A549 (cell line): ENCODE measurements around the gene RABGAP1. TPM values are rescaled to one million over a fixed set of nuclear protein-coding genes. Genes with fewer than 3 reads are reported as not detected.

Source experiments
- ATAC-seq, 2 experiments: fragments of 200-7000 bp in 1 of 2; fragments of >200 bp in 1 of 2; cut with Nextera tagmentation in 1 of 2; cut with Tn5 transposase in 1 of 2; 3 replicates each; pipeline versions ENCODE4 v1.8.0 to v1.9.1; 2018 to 2020; ENCODE audit warnings: mild to moderate bottlenecking in 1 of 2, moderate library complexity in 1 of 2
- CTCF ChIA-PET: fragments of 300-600 bp; sonication (Branson Sonifier 250); formaldehyde crosslinking; extraction: SDS; loops from one replicate; lab custom pipeline; 2021; ENCODE audit warnings: antibody characterized with exemption, inconsistent platforms; lab: Yijun Ruan, JAX
- POLR2A ChIA-PET: fragments of 350-600 bp; formaldehyde crosslinking; extraction: SDS; loops from one replicate; lab custom pipeline; 2021; ENCODE audit warnings: antibody characterized with exemption, inconsistent platforms; lab: Yijun Ruan, JAX
- DNase-seq, 2 experiments: peaks; one replicate each; pipeline versions ENCODE4 v3.0.0 to v3.0.0-alpha.2; 2011 to 2016; ENCODE audit warnings: low read depth in 1 of 2, low spot score in 1 of 2
- FAIRE-seq: peaks from 2 replicates; lab custom pipeline; 2011; peaks lifted over from hg19 to GRCh38; lab: Jason Lieb, UNC
- H3K27ac ChIP-seq, 2 experiments: fragments of >200 bp; sonication (Bioruptor Twin); formaldehyde crosslinking; 3 replicates each; pipeline ENCODE4 v1.5.1; 2016 to 2017
- H3K4me1 ChIP-seq: fragments of >200 bp; sonication (Bioruptor Twin); formaldehyde crosslinking; 3 replicates; pipeline ENCODE4 v1.6.1; 2016
- H3K4me2 ChIP-seq: fragments of >200 bp; sonication (Bioruptor Twin); formaldehyde crosslinking; 3 replicates; pipeline ENCODE4 v1.6.1; 2016
- H3K4me3 ChIP-seq: fragments of >200 bp; sonication (Bioruptor Twin); formaldehyde crosslinking; 3 replicates; pipeline ENCODE4 v1.5.1; 2016
- H3K9me3 ChIP-seq: fragments of >200 bp; sonication (Bioruptor Twin); formaldehyde crosslinking; 3 replicates; pipeline ENCODE4 v1.6.1; 2016
- BHLHE40 ChIP-seq: IDR thresholded peaks from 2 replicates; pipeline ENCODE4 v1.6.1; 2012; ENCODE audit warnings: low read depth, low read length, inconsistent platforms
- CBX2 ChIP-seq: fragments of 200-600 bp; sonication (generic); IDR thresholded peaks from 2 replicates; pipeline ENCODE4 v1.6.1; 2016; ENCODE audit warnings: low read depth, mild to moderate bottlenecking, borderline replicate concordance
- CBX8 ChIP-seq: fragments of 200-600 bp; sonication (generic); IDR thresholded peaks from 2 replicates; pipeline ENCODE4 v1.6.1; 2016
- CEBPB ChIP-seq, 2 experiments: fragments of >200 bp in 1 of 2; sonication (Bioruptor Twin) in 1 of 2; formaldehyde crosslinking in 1 of 2; IDR thresholded peaks; 2 replicates each; pipeline ENCODE4 v1.6.1; 2012 to 2016
- EHMT2 ChIP-seq: fragments of 200-600 bp; sonication (generic); IDR thresholded peaks from 2 replicates; pipeline ENCODE4 v1.6.1; 2016; ENCODE audit warnings: antibody characterized with exemption, low read depth, mild to moderate bottlenecking, moderate library complexity
- ESRRA ChIP-seq: fragments of 150-350 bp; IDR thresholded peaks from 2 replicates; pipeline ENCODE4 v1.6.1; 2014; ENCODE audit warnings: mild to moderate bottlenecking, low read length, borderline replicate concordance
- FOSB ChIP-seq: fragments of 250-450 bp; sonication (Bioruptor Pico); IDR thresholded peaks from 2 replicates; pipeline ENCODE4 v1.5.0; 2020; ENCODE audit warnings: mild to moderate bottlenecking, moderate library complexity
- FOXS1 ChIP-seq: fragments of 250-450 bp; sonication (Bioruptor Pico); IDR thresholded peaks from 2 replicates; pipeline ENCODE4 v1.5.0; 2020; ENCODE audit warnings: mild to moderate bottlenecking, moderate library complexity
- HDAC2 ChIP-seq: fragments of 200-600 bp; sonication (generic); IDR thresholded peaks from 2 replicates; pipeline ENCODE4 v1.6.1; 2016
- HOXB5 ChIP-seq: fragments of 250-450 bp; sonication (Bioruptor Pico); IDR thresholded peaks from 2 replicates; pipeline ENCODE4 v1.5.0; 2020; ENCODE audit warnings: mild to moderate bottlenecking, moderate library complexity
- JUN ChIP-seq, 2 experiments: fragments of >200 bp; sonication (Bioruptor Twin); formaldehyde crosslinking; IDR thresholded peaks; 2 replicates in 1 of 2; 3 replicates in 1 of 2; pipeline ENCODE4 v1.6.1; 2016 to 2017
- KDM1A ChIP-seq: fragments of 200-600 bp; sonication (generic); IDR thresholded peaks from 2 replicates; pipeline ENCODE4 v1.6.1; 2016; ENCODE audit warnings: low read depth, mild to moderate bottlenecking
- MAZ ChIP-seq: fragments of 150-350 bp; IDR thresholded peaks from 2 replicates; pipeline ENCODE4 v1.6.1; 2014; ENCODE audit warnings: antibody characterized with exemption, low read depth, low read length, borderline replicate concordance
- MYC ChIP-seq: IDR thresholded peaks from 2 replicates; pipeline ENCODE4 v1.6.1; 2012; ENCODE audit warnings: mild to moderate bottlenecking, inconsistent platforms, low read length, improper control_type of control experiment, borderline replicate concordance
- NFE2L2 ChIP-seq: fragments of 150-350 bp; conservative IDR thresholded peaks from 2 replicates; pipeline ENCODE4 v1.6.1; 2014; ENCODE audit warnings: low read length
- NR3C1 ChIP-seq: fragments of >200 bp; sonication (Bioruptor Twin); formaldehyde crosslinking; IDR thresholded peaks from 3 replicates; pipeline ENCODE4 v1.6.1; 2017
- POLR2A ChIP-seq: IDR thresholded peaks from 2 replicates; pipeline ENCODE4 v1.6.1; 2012; ENCODE audit warnings: mild to moderate bottlenecking, low read length
- POLR2AphosphoS2 ChIP-seq: conservative IDR thresholded peaks from 2 replicates; pipeline ENCODE4 v1.6.1; 2012; ENCODE audit warnings: low read length, improper control_type of control experiment, inconsistent platforms
- RAD21 ChIP-seq, 2 experiments: fragments of >200 bp in 1 of 2; sonication (Bioruptor Twin) in 1 of 2; formaldehyde crosslinking in 1 of 2; IDR thresholded peaks in 1 of 2; conservative IDR thresholded peaks in 1 of 2; 2 replicates in 1 of 2; 3 replicates in 1 of 2; pipeline ENCODE4 v1.6.1; 2012 to 2018; ENCODE audit warnings: inconsistent platforms in 1 of 2
- RARB ChIP-seq: fragments of 250-450 bp; sonication (Bioruptor Pico); IDR thresholded peaks from 2 replicates; pipeline ENCODE4 v1.8.0; 2021; ENCODE audit warnings: mild to moderate bottlenecking, moderate library complexity
- REST ChIP-seq: fragments of 200-600 bp; sonication (generic); IDR thresholded peaks from 2 replicates; pipeline ENCODE4 v1.6.1; 2016; ENCODE audit warnings: antibody characterized with exemption, mild to moderate bottlenecking, moderate library complexity
- SREBF2 ChIP-seq: fragments of 450-650 bp; IDR thresholded peaks from 2 replicates; pipeline ENCODE4 v1.6.1; 2014; ENCODE audit warnings: mild to moderate bottlenecking, moderate library complexity
- TP53 ChIP-seq: fragments of 250-450 bp; sonication (Bioruptor Pico); IDR thresholded peaks from 2 replicates; pipeline ENCODE4 v1.5.0; 2021; ENCODE audit warnings: mild to moderate bottlenecking, moderate library complexity
- ZC3H11A ChIP-seq: fragments of 450-650 bp; IDR thresholded peaks from 2 replicates; pipeline ENCODE4 v1.6.1; 2014; ENCODE audit warnings: antibody characterized with exemption, mild to moderate bottlenecking
- ZFP36 ChIP-seq: fragments of 450-650 bp; IDR thresholded peaks from 2 replicates; pipeline ENCODE4 v1.6.1; 2014; ENCODE audit warnings: borderline replicate concordance; ENCODE audit not compliant: partially characterized antibody
- ZSCAN20 ChIP-seq: fragments of 250-450 bp; sonication (Bioruptor Pico); IDR thresholded peaks from 2 replicates; pipeline ENCODE4 v1.8.0; 2022; ENCODE audit warnings: mild to moderate bottlenecking, moderate library complexity
- WGBS: methylation state at CpG from one replicate; pipeline ENCODE4 v1.1.6; 2017; ENCODE audit errors: missing lambda C conversion rate; 5-methylcytosine and 5-hydroxymethylcytosine counted together
- polyA plus RNA-seq, 4 experiments: library from polyadenylated mRNA; depleted of rRNA in 3 of 4; stranded (reverse); fragments of >200 nt; fragmentation: RNase III in 1 of 4; extraction: RNeasy Plus Mini Kit Qiagen cat#74134 plus additional on column Dnase treatment in 1 of 4; gene quantifications; 2 replicates in 3 of 4; 3 replicates in 1 of 4; pipeline ENCODE4 v1.2.3, GENCODE V29; 2011 to 2017
- TF ChIP-seq, protein P1 (sequence below): fragments of >200 bp; sonication (Bioruptor Twin); formaldehyde crosslinking; IDR thresholded peaks from 2 replicates; pipeline ENCODE4 v1.6.1; 2016
- TF ChIP-seq, protein P2 (sequence below): fragments of 450-650 bp; IDR thresholded peaks from 2 replicates; pipeline ENCODE4 v1.6.1; 2014; ENCODE audit warnings: antibody characterized with exemption
- TF ChIP-seq, protein P3 (sequence below): IDR thresholded peaks from 2 replicates; pipeline ENCODE4 v1.6.1; 2012

The RABGAP1 gene
- polyA plus RNA-seq, 2 of the 4 experiments (the other 2 are of a cell fraction): 17.5 to 39.9 TPM

GRCh38 chr9:123121457-123121856 lies 180.6 kb downstream of the RABGAP1 start:
- TF ChIP-seq CBX8 (no peak), RARB (CRISPR knock-in tag) (no peak), CBX2 (no peak), FOXS1 (CRISPR knock-in tag) (no peak), POLR2AphosphoS2 (no peak), TP53 (CRISPR knock-in tag) (no peak), ESRRA (no peak), HDAC2 (no peak), MAZ (no peak), BHLHE40 (no peak), JUN (IDR thresholded peaks at IDR 0.05) (no peak), FOSB (CRISPR knock-in tag) (no peak), SREBF2 (no peak)
- TF ChIP-seq, protein P1, sequence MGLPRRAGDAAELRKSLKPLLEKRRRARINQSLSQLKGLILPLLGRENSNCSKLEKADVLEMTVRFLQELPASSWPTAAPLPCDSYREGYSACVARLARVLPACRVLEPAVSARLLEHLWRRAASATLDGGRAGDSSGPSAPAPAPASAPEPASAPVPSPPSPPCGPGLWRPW: no peak
- TF ChIP-seq, protein P2, sequence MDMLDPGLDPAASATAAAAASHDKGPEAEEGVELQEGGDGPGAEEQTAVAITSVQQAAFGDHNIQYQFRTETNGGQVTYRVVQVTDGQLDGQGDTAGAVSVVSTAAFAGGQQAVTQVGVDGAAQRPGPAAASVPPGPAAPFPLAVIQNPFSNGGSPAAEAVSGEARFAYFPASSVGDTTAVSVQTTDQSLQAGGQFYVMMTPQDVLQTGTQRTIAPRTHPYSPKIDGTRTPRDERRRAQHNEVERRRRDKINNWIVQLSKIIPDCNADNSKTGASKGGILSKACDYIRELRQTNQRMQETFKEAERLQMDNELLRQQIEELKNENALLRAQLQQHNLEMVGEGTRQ: no peak
- TF ChIP-seq, protein P3, sequence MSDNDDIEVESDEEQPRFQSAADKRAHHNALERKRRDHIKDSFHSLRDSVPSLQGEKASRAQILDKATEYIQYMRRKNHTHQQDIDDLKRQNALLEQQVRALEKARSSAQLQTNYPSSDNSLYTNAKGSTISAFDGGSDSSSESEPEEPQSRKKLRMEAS: no peak
- DNase-seq (no peak), FAIRE-seq (no peak), ATAC-seq (no peak)
- no peak overlapping the region for H3K27ac ChIP-seq
- no peaks in the 10 kb centered on the region for H3K9me3 ChIP-seq
- ChIA-PET POLR2A (no interaction called here), CTCF (interaction anchor here (0.6 to 1.2 kb wide), 5 partner anchors 31 to 339 kb away, joined by 3 to 7 read pairs (median 3); no protein-coding TSS in a partner anchor)
- WGBS: 52% methylated on average over 3 of the region's 3 CpGs
- peaks cover 6% of the 10 kb centered on the region; the same call in 1 of the 3 replicates for H3K4me1 ChIP-seq
- H3K4me2 ChIP-seq: no peak overlapping the region
- no peak overlapping the region for H3K4me3 ChIP-seq

GRCh38 chr9:123127512-123128075 lies 186.8 kb downstream of the RABGAP1 start:
- Histone ChIP-seq H3K4me1 (no peaks in the 10 kb centered on the region), H3K4me2 (no peak overlapping the region), H3K9me3 (no peaks in the 10 kb centered on the region), H3K27ac (no peak overlapping the region), H3K4me3 (no peak overlapping the region)
- ChIA-PET CTCF (interaction anchor here (0.6 kb wide), 1 partner anchor 171 kb away, joined by 3 read pairs; no protein-coding TSS in a partner anchor), POLR2A (no interaction called here)
- TF ChIP-seq FOXS1 (CRISPR knock-in tag) (no peak), HDAC2 (no peak), REST (no peak), CBX8 (no peak), RAD21 (conservative IDR thresholded peaks at IDR 0.05 in 1 of 2, IDR thresholded peaks at IDR 0.05 in 1 of 2) (no peak), BHLHE40 (no peak), MYC (no peak), ZC3H11A (no peak), NFE2L2 (no peak), POLR2A (no peak), KDM1A (no peak), CEBPB (IDR thresholded peaks at IDR 0.05) (no peak), EHMT2 (no peak), ZSCAN20 (CRISPR knock-in tag) (no peak), SREBF2 (no peak), ZFP36 (no peak), HOXB5 (no peak), NR3C1 (no peak)
- TF ChIP-seq, protein P1: no peak
- ATAC-seq (no peak), FAIRE-seq (no peak), DNase-seq (no peak)
- WGBS: 92% methylated on average over 3 of the region's 3 CpGs
